Femur (tissue), 1 donor: ENCODE data around the gene CLCNKB.

Source experiments
- DNase-seq: peaks from one replicate; pipeline ENCODE4 v3.0.0-alpha.2; 2017

The CLCNKB gene

DNA sequence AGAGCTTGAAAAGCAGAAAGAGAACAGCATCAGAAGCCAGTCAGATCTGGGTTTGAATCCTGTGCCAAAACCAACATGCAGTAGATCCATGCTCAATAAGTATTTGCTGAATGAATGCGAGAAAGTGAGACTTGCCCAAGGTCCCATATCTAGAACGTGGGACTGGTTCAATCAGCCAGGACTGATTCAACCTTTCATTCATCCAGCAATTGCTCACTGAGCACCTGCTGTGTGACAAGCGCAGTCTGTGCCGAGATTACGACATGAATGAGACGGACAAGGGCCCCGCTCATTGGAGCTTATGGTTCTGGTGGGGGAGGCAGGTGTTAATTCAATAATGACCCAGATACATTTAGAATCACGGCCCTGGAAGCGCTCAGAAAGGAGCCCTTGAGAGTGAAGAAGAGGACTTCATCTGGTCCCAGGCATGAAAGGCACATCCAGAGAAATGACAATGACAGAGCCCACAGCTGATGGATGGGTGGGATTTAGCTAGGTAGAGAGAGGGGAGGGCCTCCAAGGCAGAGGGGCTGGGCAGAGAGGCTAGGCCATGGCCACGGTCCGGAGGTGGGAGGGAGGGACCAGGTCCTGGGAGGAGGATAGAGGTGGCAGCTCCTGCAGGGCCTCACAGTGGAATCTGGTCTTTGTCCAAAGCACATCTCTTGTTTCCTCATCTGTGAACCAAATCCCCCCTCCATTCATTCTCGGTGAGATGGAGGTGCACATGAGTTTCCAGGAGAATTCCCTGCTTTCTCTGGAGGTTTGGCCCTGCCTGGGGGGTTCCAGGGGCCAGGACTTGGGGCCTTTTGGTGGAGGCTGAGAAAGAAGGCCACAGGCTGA is 34.0 kb downstream of the CLCNKB start:
- DNase-seq = no peak

DNA sequence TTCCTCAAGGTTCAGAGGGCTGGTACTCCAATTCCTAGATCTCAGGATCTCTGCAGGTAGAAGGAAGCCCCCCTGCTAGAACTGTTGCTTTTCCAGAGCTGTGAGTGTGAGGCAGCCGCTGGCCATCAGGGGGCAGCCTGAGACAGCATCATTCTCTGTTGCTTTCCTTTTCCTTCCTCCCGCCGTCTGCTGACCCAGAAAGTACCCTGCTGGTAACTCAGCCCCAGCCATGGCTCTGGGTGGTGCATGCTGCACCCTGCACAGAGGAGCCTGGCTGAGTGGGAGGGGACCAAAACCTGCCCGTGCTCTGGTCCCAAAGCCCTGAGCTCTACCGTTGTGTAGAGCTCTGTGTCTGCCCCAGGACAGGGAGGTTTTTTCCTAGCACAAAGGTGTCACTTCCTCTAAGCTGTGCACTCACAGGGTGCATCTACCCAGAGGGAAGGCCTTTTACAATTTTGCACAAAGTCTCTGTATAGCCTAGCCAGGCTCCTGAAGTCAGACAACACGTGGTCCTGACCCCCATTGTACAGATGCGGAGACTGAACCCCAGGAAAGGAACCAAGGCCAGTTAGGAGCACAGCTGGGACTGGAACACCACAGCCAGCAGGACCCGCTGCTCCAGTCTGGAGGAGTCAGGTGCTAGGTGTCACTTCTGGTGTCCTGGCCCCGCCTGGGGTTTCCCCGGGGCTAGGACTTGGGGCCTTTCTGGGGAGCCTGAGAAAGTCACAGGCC is 35.5 kb downstream of the CLCNKB start:
- peak; percentile 88 for DNase-seq

DNA sequence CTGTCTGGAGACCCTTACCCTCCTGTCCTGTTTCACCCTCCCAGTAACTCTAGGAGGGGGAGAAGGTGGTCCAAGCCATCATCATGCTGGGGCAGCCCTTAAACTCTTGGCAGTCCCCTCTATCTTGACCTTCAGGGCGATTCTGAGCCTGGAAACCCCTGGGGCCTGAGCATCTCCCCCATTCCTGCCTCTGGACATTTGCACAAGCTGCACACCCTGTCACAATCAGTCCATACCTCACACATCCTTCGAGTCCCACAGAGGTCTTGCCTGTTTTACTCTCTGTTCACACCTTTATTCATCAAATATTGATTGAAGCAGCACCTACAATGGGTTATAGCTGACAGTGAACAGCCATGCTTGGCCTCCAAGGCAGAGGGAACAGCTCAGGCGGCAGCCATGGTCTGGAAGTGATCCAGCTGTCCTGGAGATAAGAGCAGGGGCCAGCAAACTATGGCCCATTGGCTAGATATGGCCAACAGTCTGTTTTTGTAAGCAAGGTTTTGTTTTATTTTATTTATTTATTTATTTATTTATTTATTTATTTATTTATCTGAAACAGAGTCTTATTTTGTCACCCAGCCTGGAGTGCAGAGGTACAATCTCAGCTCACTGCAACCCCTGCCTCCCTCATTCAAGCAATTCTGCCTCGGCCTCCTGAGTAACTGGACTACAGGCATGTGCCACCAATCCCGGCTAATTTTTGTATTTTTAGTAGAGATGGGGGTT is 37.0 kb downstream of the CLCNKB start:
- DNase-seq = no peak

DNA sequence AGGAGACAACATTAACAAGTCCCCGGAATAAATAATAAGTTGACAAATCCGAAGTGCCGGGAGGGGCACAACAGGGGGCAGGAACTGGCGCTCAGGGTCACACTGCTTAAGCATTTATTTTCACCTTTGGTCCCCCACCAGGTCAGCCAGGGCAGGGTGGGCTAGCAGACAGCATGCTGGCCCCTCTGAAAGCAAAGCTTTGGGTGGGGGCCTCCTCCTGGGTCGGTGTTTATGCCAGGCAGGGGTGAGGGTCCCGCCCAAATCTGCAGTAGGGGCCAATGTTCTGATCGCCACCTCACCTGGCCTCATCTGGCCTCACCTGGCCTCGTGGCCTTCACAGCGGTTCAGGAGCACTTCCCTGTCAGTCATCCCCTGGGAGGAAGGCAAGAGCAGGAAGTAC is 38.1 kb downstream of the CLCNKB start:
- no peak for DNase-seq

DNA sequence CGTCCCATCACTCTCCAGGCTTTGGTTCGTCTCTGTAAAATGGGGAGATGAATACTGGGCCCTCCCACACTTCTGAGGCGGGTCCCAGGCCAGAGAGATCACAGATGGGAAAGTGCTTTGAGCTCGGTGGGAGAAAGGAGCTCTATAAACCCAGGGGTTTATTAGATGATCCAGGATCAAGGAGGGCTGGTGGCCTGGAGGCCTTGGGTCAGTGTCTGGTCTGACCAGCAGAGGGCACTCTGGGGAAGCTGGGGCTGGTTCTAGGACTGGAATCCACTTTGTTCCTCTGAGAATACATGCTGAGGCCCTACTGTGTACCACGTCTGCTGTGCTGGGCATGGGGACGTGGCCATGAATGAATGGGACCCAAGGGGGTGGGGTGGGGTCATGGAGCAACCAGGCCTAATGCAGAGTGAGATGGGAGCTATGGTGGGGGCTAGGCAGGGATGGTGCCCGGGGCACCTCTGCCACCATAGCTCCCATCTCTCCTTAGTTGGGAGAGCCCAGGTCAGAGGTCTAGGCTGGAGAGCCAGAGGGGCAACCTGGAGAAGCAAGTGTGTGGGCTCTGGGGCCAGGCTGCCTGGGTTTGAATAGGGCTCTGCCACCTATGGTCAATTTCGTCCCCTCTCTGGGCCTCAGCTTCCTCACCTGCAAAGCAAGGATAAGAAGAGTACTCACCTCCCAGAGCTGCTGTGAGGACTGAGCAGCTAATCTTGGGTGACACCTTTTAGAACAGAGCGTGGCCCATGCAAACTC is 38.9 kb downstream of the CLCNKB start:
- peak; percentile 69 for DNase-seq

DNA sequence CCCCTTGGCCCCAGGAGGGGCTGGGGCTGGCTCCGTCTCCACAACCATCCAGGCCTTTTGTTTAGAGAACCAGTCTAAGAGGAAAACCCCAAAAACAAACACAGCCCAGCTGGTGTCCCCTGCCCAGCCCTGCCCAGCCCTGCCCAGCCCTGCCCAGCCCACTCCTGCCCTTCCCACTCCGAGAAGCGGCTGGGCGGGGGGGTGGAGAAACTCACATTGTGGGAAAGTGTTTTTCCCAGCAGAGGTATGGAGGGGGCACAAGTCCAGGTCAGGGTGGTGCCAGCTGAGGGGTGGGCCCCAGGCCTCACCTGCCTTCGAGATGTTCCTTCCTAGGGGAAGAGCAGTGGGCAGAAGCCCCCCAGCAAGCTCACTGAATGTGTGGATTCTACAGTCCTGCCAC is 39.9 kb downstream of the CLCNKB start:
- no peak for DNase-seq

DNA sequence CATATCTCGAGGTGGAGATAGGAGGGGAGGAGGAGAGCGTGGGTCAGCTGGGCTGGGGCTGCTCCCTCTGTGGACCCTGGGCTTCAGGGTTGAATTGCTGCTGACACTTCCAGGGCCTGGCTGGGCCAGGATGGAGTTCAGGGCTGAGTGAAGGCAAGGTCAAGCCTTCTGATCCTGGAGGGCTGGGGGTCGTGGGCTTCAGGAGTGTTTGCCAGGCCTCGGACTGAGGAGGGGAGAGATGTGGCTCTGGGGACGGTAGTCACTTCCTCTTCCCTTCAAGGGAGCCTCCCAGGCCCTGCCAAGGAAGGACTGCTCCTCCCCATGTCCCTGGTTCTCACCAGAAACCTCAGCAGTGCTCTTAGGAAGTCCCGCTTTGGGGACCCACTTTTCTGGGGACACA is 41.9 kb downstream of the CLCNKB start:
- DNase-seq = no peak

DNA sequence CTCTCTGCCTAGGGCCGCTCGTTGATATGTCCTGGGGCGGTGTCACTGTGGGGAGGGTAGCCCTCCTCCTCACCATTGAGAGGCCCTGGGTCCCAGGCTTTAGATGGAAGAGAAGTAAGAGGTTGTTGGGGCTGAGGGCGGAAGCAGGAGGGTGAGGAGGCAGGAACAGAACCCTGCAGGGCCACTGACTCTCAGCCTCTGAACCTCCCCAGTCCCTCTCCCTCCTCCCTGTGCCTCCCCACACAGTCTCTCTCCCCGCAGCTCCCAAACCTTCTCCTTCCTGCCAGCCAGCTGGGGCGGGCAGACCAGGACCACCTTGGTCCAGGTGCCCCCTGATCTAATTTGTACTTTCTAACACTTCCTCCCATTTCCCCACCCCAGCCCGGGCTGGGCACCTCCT is 44.2 kb downstream of the CLCNKB start:
- DNase-seq = no peak

DNA sequence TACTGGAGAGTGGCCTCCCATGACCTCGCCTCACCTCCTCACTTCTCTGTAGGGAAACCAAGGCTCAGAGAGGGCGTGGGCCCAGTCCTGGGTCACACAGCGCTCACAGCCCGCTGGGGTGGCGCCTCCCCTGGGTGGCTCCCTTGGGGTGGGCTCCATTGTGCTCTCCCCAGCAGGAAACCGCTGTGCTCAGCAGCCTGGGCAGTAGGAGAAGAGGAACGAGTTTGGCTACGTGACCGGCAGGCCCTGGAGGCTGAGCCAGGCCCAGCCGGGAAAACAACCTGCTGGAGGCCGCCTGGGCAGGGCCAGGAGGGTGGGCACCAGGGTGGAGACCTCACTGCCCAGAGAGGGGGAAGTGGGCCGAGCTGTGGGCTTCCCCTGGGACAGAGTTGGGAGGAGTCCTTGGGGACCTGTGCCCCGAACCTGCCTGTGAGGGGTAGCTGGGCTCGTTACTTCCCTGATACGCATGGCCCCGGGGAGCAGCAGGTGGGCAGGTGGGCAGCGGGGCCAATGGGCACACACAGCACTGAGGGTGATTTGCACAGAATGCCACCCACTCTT is 44.8 kb downstream of the CLCNKB start:
- DNase-seq = no peak

DNA sequence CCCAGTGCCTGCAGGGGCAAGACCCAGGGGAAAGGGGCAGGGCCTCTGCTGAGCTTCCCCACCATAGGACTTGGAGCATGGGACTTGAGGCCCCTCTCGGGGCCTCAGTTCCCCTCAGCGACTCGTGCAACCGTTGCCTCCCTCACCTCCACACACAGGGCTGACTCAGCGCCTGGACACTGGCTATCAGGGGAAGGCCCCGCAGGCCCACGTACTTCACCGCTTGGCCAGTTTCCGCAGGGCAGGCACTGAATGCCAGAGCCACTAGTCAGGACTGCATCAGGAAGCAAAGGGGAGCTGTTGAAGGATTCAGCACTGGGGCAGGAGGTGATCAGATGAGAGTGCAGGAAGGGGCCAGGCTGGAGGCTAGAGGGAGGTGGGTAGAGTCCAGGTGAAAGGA is 45.4 kb downstream of the CLCNKB start:
- DNase-seq = no peak

DNA sequence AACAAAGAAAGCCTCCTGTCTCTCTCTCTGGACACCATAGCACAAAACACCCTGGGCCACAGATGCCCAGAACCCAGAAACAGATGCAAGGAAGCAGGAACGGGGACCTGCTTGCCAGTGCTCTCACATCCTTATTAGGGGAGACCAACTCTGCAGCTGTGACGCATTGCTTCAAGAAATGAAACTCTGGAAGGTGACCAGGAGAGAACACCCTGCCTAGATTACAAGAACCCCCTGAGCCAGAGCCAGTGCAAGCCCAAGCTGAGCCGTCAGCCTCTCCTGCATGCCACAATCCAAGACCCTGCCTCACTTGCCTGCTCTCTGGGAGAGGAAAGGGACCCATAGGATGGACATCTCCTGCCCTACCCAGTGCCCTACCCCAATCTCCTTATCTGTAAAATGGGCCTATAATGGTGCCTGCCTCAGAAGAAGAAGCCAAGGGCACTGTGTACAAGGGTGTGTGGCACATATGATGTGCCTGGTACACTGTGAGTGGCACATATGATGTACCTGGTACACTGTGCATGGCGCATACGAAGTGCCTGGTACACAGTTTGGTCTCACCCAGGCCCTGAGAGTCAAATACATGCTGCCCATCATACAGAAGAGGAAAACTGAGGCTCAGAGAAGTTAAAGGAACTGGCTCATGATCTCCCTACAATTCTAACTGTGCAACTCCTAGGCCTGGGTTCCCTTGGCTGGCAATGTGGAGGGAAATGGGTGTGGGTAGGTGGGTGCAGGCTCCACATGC is 46.7 kb downstream of the CLCNKB start:
- DNase-seq = no peak

DNA sequence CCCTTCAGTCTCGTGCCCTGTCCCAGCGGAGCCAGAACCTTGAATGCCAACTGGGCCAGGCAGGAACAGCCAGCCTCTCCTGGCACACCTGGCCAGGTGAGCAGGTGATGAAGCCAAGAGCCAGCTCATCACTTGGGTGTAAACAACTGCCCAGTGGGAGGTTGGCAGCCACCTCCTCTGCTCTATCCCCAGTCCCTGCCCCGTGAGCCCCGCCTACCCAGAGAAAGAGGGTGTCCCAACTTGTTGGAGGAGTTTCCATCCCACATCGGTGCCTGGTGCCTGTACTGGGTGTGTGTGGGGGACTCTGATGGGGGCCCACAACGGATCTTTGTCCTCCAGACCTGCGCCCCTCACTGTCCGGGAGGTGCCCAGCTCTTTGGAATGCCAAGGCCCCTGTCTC is 47.7 kb downstream of the CLCNKB start:
- no peak for DNase-seq

DNA sequence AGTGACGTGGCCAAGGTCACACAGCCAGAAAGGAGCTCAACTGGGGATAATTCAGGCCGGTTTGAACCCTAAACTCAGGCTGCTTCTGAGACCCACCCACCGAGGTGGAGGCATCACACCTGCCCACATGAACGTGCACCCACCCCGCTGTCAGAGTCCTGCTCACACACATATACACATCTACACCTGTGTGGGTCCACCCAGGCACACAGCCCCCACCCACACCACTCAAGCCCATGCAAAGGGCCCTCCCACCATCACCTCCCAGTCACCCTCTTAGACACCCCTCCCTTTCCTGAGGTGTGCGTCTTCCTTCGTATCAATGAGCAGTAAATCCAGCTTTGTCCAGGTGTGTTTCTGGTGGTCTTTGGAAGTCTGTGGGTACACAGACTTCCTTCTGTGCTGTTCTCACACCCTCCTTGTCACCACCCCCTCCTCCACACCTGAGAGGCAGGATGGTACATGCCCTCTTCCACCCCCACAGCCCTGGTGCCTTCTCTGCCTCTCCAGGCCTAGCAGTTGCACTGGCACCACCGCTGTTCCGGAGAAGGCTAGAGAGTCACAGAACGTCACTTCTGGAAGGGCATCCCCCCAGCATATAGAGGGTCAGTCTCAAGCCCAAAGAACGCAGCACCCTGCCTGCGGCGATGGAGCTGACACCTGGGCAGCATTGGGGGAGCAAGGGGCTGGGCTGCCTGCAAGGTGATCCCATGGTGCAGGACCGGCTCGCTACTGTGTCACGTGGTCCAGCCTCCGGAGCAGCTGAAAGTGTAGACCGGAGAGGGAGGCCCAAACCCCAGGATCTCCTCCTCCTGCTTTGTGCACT is 48.7 kb downstream of the CLCNKB start:
- no peak for DNase-seq

DNA sequence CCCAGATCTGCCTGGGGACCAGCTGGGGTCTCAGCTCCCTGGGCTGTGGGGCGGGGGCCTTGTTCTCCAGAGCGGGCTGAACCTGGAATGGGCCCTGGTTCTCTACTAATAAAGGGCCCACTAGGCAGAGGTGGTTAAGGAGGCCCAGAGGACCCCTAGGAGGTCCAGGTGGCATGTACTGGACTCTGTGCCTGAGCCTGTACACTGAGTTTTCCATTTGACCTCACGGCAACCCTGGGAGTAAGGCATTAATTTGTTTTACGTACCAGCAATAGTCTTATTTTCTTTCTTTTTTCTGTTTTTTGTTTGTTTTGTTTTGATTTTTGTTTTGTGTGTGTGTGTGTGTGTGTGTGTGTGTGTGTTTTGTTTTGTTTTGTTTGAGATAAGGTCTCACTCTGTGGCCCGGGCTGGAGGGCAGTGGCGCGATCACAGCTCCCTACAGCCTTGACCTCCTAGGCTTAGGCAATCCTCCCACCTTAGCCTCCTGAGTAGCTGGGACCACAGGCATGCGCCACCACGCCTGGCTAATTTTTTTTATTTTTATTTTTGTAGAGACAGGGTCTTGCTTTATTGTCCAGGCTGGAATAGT is 49.4 kb downstream of the CLCNKB start:
- DNase-seq = no peak

DNA sequence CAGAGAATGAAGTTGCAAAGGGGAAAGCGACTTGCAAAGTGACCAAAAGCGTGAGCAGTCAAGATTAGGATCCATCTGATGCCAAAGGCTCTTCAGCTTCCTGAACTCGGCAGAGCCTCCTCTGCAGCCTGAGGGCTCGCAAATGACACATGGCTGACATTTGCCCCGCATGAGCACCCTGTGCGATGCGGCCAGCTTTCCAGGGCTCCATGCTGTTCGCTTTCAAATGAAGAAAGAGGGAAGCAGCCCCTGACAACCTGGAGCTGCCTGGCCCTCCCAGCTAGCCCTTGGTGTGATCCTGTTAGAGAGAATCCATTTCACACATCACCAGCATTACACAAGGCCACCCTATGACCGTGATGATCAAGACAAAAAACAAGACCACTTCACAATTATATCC is 50.0 kb downstream of the CLCNKB start:
- DNase-seq = no peak

DNA sequence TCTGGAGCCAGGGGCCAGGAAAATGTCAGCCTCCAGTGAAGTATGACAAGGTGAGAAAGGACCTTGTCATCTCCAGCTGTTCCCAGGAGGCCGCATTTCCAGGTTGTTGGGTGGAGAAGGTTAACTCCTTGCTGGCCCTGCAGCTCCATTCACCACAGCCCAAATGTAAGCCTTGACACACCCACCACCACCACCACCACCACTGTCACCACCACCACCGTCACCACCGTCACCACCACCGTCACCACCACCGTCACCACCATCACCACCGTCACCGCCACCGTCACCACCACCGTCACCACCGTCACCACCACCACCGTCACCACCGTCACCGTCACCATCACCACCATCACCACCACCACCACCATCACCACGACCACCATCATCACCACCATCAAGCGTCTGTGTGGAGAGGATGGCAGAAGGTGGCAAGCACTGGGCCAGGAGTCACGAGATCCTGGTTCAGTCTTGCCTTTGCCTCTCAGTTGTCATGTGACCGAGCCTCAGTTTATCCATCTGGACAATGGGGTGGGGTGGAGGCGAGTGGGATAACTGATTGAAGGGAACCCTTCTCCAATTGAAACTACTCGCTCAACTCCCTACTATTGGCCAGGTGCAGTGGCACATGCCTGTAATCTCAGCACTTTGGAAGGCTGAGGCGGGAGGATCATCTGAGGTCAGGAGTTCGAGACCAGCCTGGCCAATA is 51.0 kb downstream of the CLCNKB start:
- no peak for DNase-seq

DNA sequence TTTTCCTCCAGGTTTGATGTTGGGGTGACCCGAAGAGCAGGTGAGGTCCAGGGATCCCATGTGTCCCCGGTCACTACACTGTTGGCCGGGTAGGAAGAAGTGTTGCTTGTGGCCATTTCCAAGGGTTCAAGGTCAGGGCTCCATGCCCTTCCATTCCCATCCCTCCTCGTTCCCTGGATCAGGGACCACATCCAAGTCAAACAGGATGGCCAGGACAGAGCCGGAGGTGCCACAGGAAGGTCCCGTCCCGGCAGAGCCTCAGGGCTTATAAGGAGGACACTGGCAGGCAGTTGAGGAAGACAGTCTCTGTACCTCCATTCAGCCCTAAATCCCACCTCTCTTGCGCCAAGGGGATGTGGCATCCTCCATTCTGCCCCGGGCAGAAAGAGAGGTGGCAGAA is 51.9 kb downstream of the CLCNKB start:
- no peak for DNase-seq

DNA sequence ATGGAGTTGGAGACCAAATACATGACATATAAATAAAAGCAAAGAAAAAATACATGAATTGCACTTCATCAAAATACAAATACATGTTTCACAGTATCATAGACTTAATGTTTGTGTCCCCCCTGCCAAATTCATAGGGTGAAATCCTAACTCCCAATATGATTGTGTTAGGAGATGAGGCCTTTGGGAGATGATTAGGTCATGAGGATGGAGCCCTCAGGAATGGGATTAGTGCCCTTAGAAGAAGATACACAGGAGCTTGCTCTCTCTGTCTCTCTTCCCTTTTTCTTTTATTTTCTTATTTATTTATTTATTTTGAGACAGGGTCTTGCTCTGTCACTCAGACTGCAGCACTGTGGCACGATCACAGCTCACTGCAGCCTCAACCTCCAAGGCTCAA is 55.8 kb downstream of the CLCNKB start:
- DNase-seq = no peak

DNA sequence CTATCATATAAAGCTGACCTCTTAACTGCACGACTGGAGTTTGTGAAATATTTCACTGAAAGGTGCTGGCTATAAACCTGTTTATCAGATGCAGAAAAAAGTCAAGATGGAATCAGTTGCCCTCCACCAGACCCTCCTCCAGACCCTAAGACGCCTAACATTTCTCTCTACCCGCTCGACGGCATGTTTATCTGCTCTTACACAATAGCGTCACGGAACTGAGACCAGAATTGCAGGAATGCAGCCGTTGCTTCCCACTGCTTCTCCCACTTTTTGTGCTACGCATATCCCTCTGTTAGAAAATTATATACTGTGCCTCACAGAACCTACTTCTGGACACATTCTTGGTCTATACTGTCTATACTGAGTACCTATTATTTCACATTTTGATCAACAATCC is 58.0 kb downstream of the CLCNKB start:
- DNase-seq = no peak
